GM18870 (cell line): Measurements from ENCODE around the gene FAM118A.
"Not testable (repeated sequence)": the region's sequence is repeated elsewhere in the genome, so short reads cannot be mapped to it uniquely, and the experiment has no call there.

Source experiments
- ATAC-seq: cut with Tn5 transposase; IDR thresholded peaks from one replicate; pipeline ENCODE4 v1.9.1; 2021; ENCODE audit warnings: moderate library complexity; ENCODE audit not compliant: unreplicated experiment

The FAM118A gene

DNA sequence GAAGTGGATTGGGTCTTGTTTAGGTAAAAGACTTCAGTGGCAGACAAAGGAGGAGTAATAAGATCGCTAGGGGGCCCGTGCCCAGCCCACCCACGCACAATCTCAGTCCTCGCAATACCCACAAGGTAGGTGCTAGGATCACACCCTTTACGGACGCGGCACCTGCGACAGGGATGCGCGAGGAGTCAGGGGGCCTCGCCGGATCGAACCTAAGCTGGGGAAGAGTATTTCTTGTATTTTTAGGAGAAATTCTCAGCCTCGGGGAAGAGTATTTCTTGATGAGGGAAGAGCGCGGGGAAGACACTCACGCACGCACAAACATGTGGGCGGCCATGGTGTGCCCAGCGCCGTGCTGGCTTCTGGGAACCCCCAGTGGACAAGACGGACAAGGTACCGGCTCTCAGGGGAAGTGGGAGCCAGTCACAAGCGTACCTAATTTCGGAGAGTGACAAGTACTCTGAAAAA lies 745 bp upstream of the FAM118A start:
- no peak for ATAC-seq

- no peak for ATAC-seq
Observed at GRCh38 chr22:45310331-45310976, 720 bp downstream of the FAM118A start.

- no peak for ATAC-seq
Observed at GRCh38 chr22:45310977-45311531, 1.3 kb downstream of the FAM118A start.

DNA sequence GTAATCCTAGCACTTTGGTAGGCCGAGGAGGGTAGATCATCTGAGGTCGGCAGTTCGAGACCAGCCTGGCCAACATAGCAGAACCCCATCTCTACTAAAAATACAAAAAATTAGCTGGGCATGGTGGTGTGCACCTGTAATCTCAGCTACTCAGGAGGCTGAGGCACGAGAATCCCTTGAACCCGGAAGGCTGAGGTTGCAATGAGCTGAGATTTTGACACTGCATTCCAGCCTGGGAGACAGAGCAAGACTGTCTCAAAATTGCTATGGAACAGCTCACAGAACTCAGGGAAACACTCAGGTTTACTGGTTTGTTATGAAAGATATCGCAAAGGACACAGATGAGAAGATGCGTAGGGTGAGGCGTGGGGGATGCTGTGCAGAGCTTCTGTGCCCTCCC lies 2.7 kb downstream of the FAM118A start:
- no peak for ATAC-seq

GRCh38 chr22:45312856-45313255 lies 3.1 kb downstream of the FAM118A start:
- no peak for ATAC-seq

GRCh38 chr22:45314054-45314721 lies 4.5 kb downstream of the FAM118A start:
- no peak for ATAC-seq

- ATAC-seq: no peak
Observed at GRCh38 chr22:45314786-45315185, 5.1 kb downstream of the FAM118A start.

GRCh38 chr22:45316796-45317526 lies 7.2 kb downstream of the FAM118A start:
- no peak for ATAC-seq

DNA sequence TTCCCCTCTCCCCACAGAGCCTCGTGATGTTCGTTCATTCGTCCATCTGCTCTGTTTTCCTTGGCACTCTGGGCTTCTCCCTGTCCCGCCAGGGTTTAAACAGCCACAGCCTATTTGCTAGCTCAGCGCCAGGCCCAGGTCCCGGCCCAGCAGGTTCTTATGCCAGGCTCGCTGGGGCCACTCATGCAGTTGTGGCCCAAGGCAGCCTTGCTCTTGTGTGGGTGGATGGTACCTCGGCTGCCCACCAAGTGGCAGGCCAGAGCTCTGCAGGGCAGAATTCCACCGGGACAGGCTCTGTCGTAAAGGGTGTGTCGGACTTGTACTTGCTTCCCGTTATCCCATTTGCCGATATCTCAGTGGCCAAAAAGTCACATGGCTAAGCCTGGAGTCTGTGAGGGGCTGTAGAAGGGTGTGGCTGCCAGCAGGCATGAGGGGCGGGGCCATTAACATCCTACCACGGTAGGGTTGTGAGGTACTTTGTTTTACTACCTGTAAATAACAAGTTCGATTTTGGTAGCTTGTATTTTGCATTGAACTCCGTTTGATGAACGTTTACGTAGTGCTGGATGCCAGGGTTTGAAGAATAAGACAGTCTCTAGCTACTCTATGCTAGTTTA lies 7.9 kb downstream of the FAM118A start:
- ATAC-seq: no peak

DNA sequence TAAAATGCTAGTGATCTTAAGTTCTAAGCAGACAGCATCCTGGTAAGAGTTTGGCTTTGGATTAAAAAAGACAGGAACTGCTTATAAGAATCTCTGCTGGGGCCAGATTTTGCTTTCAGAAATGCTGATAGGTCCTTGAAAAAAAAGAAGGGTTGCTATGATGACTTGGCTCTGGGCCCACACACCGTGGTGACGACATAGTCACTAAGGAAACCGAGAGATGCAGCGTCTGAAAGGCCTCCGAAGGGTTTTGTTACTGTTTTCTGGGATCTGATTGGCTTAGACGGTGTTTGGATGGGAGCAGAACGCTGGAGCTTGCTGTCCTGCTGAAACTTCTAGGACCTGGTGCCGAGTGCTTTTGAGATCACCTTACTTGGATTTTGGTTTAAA lies 8.4 kb downstream of the FAM118A start:
- ATAC-seq: no peak

DNA sequence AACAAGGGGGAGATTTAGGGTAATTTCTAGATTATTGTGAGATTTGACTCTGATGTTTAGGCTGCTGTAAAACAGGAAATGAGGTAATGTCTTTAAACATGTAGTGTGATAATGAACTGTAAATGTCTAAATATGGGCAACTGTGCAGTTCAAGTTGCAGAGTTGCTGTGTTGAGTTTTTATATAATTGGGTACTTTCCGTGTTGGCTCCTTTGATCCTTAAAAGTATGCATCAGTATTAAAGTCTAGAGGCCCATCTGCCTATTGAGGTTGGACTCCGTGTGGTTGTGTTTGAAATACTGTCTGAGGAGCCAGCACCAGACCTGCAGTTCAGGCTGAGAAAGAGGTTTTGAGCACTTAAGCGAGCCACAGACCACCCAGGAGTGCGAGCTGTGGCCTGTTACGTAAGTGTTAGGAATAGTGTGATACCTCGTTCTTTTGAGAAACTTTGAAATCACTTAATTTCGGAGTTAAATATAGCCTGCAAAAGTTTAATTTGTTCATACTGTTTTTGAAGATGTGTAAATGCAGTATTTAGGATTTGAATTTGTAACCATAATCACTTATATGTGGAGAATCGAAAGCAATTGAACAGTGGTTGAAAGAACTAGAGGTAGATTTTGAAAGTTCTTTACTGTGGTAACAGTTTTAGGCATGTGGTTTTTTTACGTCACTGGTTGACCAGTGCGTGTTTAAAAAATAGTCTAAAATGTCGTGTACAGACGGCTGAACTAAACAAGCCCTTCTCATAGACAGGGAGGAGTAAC lies 9.0 kb downstream of the FAM118A start:
- ATAC-seq: no peak

GRCh38 chr22:45319324-45319685 lies 9.6 kb downstream of the FAM118A start:
- no peak for ATAC-seq

DNA sequence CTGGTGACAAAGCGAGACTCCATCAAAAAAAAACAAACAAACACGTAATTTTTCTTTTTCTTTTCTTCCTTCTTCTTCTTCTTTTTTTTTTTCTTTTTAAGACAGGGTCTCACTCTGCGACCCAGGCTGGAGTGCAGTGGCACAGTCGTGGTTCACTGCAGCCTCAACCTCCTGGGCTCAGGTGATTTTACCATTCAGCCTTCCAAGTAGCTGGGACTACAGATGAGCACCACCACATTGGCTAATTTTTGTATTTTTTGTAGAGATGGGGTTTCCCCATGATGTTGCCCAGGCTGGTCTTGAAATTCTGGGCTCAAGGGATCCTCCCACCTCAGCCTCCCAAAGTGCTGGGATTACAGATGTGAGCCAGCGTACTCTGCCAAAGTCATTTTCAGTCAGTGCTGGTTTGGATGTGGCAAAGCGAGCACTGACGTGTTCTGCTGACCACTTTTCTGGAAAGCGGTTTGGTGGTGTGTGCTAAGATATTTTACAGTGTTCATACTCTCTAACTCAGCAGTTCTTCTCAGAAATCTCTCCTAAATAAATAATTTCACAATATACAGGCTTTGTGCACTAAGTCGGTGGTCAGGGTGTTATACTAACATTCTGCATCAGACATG lies 10.7 kb downstream of the FAM118A start:
- no peak for ATAC-seq

- no peak for ATAC-seq
Observed at GRCh38 chr22:45321827-45322226, 12.1 kb downstream of the FAM118A start.

DNA sequence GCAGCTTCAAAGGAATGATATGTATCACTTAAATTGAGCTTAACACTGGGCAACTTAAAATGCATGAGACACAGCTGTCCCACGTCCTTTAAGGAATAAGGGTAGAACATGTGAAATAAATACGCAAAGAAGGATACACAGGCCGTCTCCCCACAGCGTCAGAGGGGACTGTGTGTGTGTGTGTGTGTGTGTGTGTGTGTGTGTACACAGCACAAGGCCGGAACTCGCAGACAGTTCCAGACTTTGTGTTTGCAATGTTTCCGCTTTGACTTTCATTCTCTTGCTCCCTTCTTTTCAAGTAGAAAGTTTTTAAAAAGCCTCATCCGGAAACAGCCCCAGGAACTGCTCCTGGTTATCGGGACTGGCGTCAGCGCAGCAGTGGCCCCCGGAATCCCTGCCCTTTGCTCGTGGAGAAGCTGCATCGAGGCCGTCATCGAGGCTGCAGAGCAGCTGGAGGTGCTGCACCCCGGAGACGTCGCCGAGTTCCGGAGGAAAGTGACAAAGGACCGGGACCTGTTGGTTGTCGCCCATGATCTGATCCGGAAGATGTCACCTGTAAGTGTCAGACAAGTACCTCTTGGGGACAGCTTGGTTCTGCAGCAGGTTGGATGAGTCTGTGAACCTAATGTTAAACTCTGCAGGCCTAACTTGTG lies 13.3 kb downstream of the FAM118A start:
- ATAC-seq: no peak

GRCh38 chr22:45323695-45324094 lies 14.0 kb downstream of the FAM118A start:
- no peak for ATAC-seq

GRCh38 chr22:45324311-45324711 lies 14.6 kb downstream of the FAM118A start:
- ATAC-seq: no peak

DNA sequence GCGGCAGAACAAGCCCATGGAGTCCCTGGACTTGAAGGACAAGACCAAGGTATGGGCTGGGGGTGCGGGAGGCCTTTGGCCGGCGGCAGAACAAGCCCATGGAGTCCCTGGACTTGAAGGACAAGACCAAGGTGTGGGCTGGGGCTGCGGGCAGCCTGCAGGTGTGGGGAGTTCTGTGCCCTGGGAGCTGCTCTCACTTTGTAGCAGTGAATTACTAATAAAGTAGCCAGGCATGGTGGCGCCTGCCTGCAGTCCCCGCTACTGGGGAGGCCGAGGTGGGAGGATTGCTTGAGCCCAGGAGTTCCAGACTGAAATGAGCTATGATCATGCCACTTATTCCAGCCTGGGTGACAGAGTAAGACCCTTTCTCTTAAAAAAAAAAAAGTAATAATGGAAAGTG lies 18.5 kb downstream of the FAM118A start:
- not testable (repeated sequence) for ATAC-seq

DNA sequence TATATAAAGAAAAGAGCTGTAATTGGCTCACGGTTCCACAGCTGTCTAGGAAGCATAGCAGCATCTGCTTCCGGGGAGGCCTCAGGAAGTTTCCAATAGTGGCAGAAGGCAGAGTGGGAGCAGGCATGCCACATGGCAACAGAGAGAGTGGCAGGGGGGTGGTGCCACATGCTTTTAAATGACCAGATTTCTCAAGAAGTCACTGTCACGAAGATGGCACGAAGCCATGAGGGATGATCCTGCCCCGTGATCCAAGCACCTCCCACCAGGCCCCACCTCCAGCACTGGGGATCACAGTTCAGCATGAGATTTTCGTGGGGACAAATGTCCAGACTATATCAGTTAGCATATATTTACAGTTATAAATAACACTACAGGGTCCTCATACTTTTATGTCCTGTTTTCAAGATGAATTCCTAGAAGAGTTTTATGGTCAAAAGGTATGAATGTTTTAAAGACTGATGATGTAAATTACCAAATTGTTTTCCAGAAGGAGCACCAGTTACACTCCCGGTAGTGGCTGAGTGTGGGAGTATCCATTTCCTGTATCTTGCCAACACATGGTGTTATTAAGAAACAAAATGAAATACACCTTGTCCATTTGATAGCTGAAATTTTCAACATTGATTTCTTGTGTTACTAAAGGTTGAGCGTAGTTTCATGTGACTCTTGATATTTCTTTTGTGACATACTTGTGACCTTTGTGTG lies 19.2 kb downstream of the FAM118A start:
- ATAC-seq: no peak
